MCF 10A (cell line): Measurements from ENCODE around the gene RNU4-1. TPM values are rescaled to one million over a fixed set of nuclear protein-coding genes. Genes with fewer than 3 reads are reported as not detected.
"Not testable (repeated sequence)": the region's sequence is repeated elsewhere in the genome, so short reads cannot be mapped to it uniquely, and the experiment has no call there.

ENCODE experiments used
- BruUV-seq: library from RNA; stranded (reverse); fragments of 400-500 nt; replicated peaks from 2 replicates; lab custom pipeline; 2021; lab: Mats Ljungman, UMichigan
- CTCF ChIA-PET: fragments of 300-600 bp; sonication (Branson Sonifier 250); formaldehyde crosslinking; extraction: SDS; loops from one replicate; lab custom pipeline; 2021; ENCODE audit warnings: antibody characterized with exemption, inconsistent platforms; lab: Yijun Ruan, JAX
- POLR2A ChIA-PET: fragments of 300-600, 350-650 bp; sonication (Branson Sonifier 250); formaldehyde crosslinking; extraction: SDS; loops from one replicate; lab custom pipeline; 2020; ENCODE audit warnings: antibody characterized with exemption, inconsistent platforms; lab: Yijun Ruan, JAX
- DNase-seq: peaks from one replicate; pipeline ENCODE4 v3.0.0-alpha.2; 2018; ENCODE audit not compliant: unreplicated experiment
- H3K27ac Mint-ChIP-seq: one replicate; pipeline ENCODE4 v1.8.0; 2022; ENCODE audit warnings: mild to moderate bottlenecking, low read depth, mixed read lengths; ENCODE audit not compliant: unreplicated experiment
- H3K27me3 Mint-ChIP-seq: one replicate; pipeline ENCODE4 v1.8.0; 2022; ENCODE audit warnings: mixed read lengths; ENCODE audit not compliant: insufficient read depth, unreplicated experiment
- H3K36me3 Mint-ChIP-seq: one replicate; pipeline ENCODE4 v1.8.0; 2022; ENCODE audit warnings: mild to moderate bottlenecking, moderate library complexity, mixed read lengths; ENCODE audit not compliant: insufficient read depth, unreplicated experiment
- H3K4me1 Mint-ChIP-seq: one replicate; pipeline ENCODE4 v1.8.0; 2022; ENCODE audit warnings: mixed read lengths; ENCODE audit not compliant: insufficient read depth, unreplicated experiment
- H3K4me3 Mint-ChIP-seq: one replicate; pipeline ENCODE4 v1.8.0; 2022; ENCODE audit warnings: mild to moderate bottlenecking, moderate library complexity, mixed read lengths; ENCODE audit not compliant: unreplicated experiment
- H3K9me3 Mint-ChIP-seq: one replicate; pipeline ENCODE4 v1.8.0; 2022; ENCODE audit warnings: mixed read lengths; ENCODE audit not compliant: unreplicated experiment
- intact Hi-C: fragments of 100-400 bp; cut with micrococcal nuclease; formaldehyde crosslinking; loops from 2 replicates; pipeline ENCODE4 v1.14.1; 2022
- total RNA-seq: library from RNA; stranded (reverse); gene quantifications from 2 replicates; pipeline ENCODE4 v1.2.3, GENCODE V29; 2022
- TF ChIP-seq, protein P1 (sequence below): fragments of 200-600 bp; IDR thresholded peaks from one replicate; pipeline ENCODE4 v1.8.0; 2022; ENCODE audit warnings: antibody characterized with exemption, mild to moderate bottlenecking; ENCODE audit not compliant: unreplicated experiment

The RNU4-1 gene
- total RNA-seq, 1 experiment from 2014 or later, result 1,764 TPM

DNA sequence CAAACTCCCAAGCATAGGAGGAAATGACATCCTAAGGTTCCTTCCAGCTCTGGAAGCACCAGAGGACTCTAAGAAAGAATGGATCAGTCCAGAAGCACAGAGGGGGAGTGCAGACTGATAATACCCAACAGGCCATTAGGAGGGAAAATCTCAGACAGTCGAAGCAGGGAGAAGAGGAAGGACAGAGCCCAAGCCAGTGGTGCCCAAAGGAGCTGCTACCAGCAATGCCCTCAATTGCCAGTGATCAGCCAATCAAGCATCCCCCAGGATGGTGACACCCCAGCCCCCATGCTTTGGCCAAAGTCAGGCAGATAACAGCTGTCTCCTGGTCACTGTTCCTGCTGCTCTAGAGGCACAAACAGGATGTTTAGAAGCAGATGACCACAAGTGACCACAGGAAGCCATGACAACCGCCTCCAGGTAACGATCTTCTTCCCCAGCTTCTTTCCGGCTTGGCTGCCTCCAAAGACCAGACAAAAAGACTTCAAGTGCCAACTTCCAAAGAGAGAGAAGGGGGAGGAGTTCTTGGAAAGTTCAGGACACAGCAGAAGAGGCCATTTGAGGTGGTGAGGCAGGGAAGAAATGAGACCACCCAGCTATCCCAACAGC lies 43.7 kb downstream of the RNU4-1 start:
- Mint-ChIP-seq H3K36me3 (peaks cover 34% of the 10 kb centered on the region), H3K4me1 (peaks cover 62% of the 10 kb centered on the region), H3K27me3 (no peaks in the 10 kb centered on the region), H3K4me3 (no peak overlapping the region), H3K9me3 (no peaks in the 10 kb centered on the region), H3K27ac (peak overlapping the region; percentile 81)
- intact Hi-C loops, result no loop called here
- POLR2A ChIA-PET, result interaction anchor here (2.9 to 21.6 kb wide), 6 partner anchors 10 to 50 kb away, joined by 19 to 511 read pairs (median 80); partner anchors contain the start of genes PXN, RNU4-1, RNU4-2 and RPLP0
- TF ChIP-seq, protein P1, sequence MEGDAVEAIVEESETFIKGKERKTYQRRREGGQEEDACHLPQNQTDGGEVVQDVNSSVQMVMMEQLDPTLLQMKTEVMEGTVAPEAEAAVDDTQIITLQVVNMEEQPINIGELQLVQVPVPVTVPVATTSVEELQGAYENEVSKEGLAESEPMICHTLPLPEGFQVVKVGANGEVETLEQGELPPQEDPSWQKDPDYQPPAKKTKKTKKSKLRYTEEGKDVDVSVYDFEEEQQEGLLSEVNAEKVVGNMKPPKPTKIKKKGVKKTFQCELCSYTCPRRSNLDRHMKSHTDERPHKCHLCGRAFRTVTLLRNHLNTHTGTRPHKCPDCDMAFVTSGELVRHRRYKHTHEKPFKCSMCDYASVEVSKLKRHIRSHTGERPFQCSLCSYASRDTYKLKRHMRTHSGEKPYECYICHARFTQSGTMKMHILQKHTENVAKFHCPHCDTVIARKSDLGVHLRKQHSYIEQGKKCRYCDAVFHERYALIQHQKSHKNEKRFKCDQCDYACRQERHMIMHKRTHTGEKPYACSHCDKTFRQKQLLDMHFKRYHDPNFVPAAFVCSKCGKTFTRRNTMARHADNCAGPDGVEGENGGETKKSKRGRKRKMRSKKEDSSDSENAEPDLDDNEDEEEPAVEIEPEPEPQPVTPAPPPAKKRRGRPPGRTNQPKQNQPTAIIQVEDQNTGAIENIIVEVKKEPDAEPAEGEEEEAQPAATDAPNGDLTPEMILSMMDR, result no peak
- DNase-seq, result no peak
- CTCF ChIA-PET, result interaction anchor here (3.8 to 24.9 kb wide), 4 partner anchors 8 to 20 kb away, joined by 27 to 336 read pairs (median 62); partner anchors contain the start of gene PXN
- no TSS peak for BruUV-seq

DNA sequence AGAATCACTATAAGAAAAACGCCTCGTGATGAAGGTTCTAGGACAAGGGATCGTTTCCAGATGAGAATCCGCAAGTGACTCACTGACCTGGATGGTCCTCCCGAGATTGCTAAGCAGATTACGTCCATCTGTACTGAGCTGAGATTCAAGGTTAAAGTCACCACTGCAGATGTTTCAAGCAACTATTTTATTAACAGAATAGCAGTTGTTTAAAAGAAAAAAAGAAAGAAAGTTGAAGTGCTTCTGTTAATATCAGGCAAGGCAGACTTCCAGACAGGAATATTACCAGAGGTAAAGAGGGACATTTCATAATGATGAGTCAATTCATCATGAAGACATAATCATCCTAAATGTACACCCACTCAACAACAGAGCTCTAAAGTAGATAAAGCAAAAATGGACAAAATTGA lies 45.4 kb downstream of the RNU4-1 start:
- intact Hi-C loops, result loop anchor here (1.0 kb wide), 3 partner anchors 10 to 15 kb away; no protein-coding TSS in a partner anchor
- Mint-ChIP-seq H3K4me3 (peak overlapping the region; percentile 58), H3K9me3 (no peaks in the 10 kb centered on the region), H3K27ac (peak overlapping the region; percentile 73), H3K36me3 (peaks cover 26% of the 10 kb centered on the region), H3K4me1 (peaks cover 54% of the 10 kb centered on the region), H3K27me3 (no peaks in the 10 kb centered on the region)
- ChIA-PET CTCF (interaction anchor here (0.7 to 24.9 kb wide), 7 partner anchors 10 to 259 kb away, joined by 3 to 336 read pairs (median 27); partner anchors contain the start of genes BICDL1, PXN and RPLP0), POLR2A (interaction anchor here (0.7 to 21.6 kb wide), 9 partner anchors 8 to 247 kb away, joined by 3 to 511 read pairs (median 24); partner anchors contain the start of genes PXN, RNU4-1, RNU4-2 and RPLP0)
- TF ChIP-seq, protein P1, result no peak
- peak; percentile 68 for DNase-seq
- BruUV-seq, result no TSS peak

DNA sequence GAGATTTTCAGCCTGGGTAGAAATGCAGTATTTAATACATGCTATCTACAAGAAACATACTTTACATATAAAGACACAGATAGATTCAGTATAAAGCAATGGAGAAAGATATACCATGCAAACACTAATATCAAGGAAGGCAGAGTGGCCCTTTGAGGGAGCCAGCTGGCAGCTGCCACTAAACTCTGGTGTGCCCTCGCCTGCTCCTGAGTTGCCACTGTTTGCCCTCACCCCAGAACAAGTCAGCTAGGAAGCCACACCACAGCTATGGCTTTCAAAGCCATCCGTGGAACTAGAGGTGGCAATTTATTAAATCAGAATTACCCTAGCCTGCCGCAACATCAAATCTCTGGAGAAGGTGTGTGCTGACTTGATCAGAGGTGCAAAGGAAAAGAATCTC lies 45.9 kb downstream of the RNU4-1 start:
- peaks cover 26% of the 10 kb centered on the region for H3K36me3 Mint-ChIP-seq
- no TSS peak for BruUV-seq
- DNase-seq, result no peak
- H3K4me1 Mint-ChIP-seq, result peaks cover 51% of the 10 kb centered on the region
- TF ChIP-seq, protein P1, result no peak
- peak overlapping the region; percentile 58 for H3K4me3 Mint-ChIP-seq
- no peaks in the 10 kb centered on the region for H3K9me3 Mint-ChIP-seq
- peak overlapping the region; percentile 73 for H3K27ac Mint-ChIP-seq
- H3K27me3 Mint-ChIP-seq, result no peaks in the 10 kb centered on the region
- ChIA-PET POLR2A (interaction anchor here (0.7 to 21.6 kb wide), 8 partner anchors 8 to 248 kb away, joined by 3 to 511 read pairs (median 48); partner anchors contain the start of genes PXN, RNU4-1, RNU4-2 and RPLP0), CTCF (interaction anchor here (0.7 to 24.9 kb wide), 6 partner anchors 9 to 70 kb away, joined by 4 to 336 read pairs (median 38); partner anchors contain the start of genes PXN and RPLP0)
- intact Hi-C loops, result loop anchor here (1.0 kb wide), 3 partner anchors 10 to 15 kb away; no protein-coding TSS in a partner anchor

DNA sequence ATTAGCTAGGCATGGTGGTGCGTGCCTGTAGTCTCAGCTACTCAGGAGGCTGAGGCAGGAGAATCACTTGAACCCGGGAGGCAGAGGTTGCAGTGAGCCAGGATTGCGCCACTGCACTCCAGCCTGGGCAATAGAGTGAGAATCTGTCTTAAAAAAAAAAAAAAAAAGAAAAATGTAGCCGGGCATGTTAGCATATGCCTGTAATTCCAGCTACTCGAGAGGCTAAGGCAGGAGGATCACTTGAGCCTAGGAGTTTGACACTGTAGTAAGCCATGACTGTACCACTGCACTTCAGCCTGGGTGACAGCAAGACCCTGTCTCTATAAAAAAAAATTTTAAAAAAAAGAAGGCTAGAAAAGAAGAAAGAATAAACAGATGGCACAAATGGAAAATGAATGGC lies 46.3 kb downstream of the RNU4-1 start:
- intact Hi-C loops, result loop anchor here (1.0 kb wide), 3 partner anchors 9 to 16 kb away; no protein-coding TSS in a partner anchor
- DNase-seq, H3K4me3 Mint-ChIP-seq, H3K27me3 Mint-ChIP-seq, H3K27ac Mint-ChIP-seq, BruUV-seq, H3K9me3 Mint-ChIP-seq: not testable (repeated sequence)
- peaks cover 30% of the 10 kb centered on the region for H3K36me3 Mint-ChIP-seq
- H3K4me1 Mint-ChIP-seq, result peaks cover 49% of the 10 kb centered on the region
- POLR2A ChIA-PET, result interaction anchor here (0.7 to 21.6 kb wide), 7 partner anchors 7 to 248 kb away, joined by 3 to 511 read pairs (median 73); partner anchors contain the start of genes PXN, RNU4-1, RNU4-2 and RPLP0
- CTCF ChIA-PET, result interaction anchor here (1.1 to 24.9 kb wide), 5 partner anchors 9 to 18 kb away, joined by 5 to 336 read pairs (median 49); partner anchors contain the start of gene PXN

Other genes with a start within 250 kb of the RNU4-1 start
- gene RAB35, start 176.5 kb downstream of the RNU4-1 start, total RNA-seq, result 54.4 and 57.8 TPM in 2 replicates
- 116 and 117 TPM in 2 replicates for gene GCN1, start 98.5 kb downstream of the RNU4-1 start, total RNA-seq
- gene RPLP0, start 92.1 kb downstream of the RNU4-1 start, total RNA-seq, result 2,870 and 3,181 TPM in 2 replicates
- 216 and 256 TPM in 2 replicates for gene PXN, start 27.5 kb downstream of the RNU4-1 start, total RNA-seq
- 2,753 and 3,369 TPM in 2 replicates for gene RNU4-2, start 1.3 kb downstream of the RNU4-1 start, total RNA-seq
- gene SIRT4, start 9.1 kb upstream of the RNU4-1 start, total RNA-seq, result 0.61 TPM in 1 of 2 replicates, not detected in the other
- not detected in 2 replicates for gene PLA2G1B, start 34.5 kb upstream of the RNU4-1 start, total RNA-seq
- gene MSI1, start 75.9 kb upstream of the RNU4-1 start, total RNA-seq, result not detected in 2 replicates
- gene COX6A1, start 144.9 kb upstream of the RNU4-1 start, total RNA-seq, result 475 and 518 TPM in 2 replicates
- 48.4 and 50.2 TPM in 2 replicates for gene TRIAP1, start 153.1 kb upstream of the RNU4-1 start, total RNA-seq
- 29.7 and 32.1 TPM in 2 replicates for gene GATC, start 153.2 kb upstream of the RNU4-1 start, total RNA-seq
- 192 and 193 TPM in 2 replicates for gene SRSF9, start 176.5 kb upstream of the RNU4-1 start, total RNA-seq
- gene DYNLL1, start 202.9 kb upstream of the RNU4-1 start, total RNA-seq, result 247 and 351 TPM in 2 replicates
- gene COQ5, start 235.9 kb upstream of the RNU4-1 start, total RNA-seq, result 21.5 and 22.9 TPM in 2 replicates
- gene RNF10, start 241.1 kb upstream of the RNU4-1 start, total RNA-seq, result 166 and 222 TPM in 2 replicates